Common myeloid progenitor, CD34-positive (primary cell): ENCODE data around the gene TEX11.

Experiments used
- CTCF ChIA-PET: fragments of 350-600 bp; sonication (Branson Sonifier 250); formaldehyde crosslinking; loops from one replicate; lab custom pipeline; 2021; ENCODE audit warnings: antibody characterized with exemption; lab: Charles Lee
- POLR2A ChIA-PET: fragments of 350-600 bp; sonication (Branson Sonifier 250); formaldehyde crosslinking; loops from one replicate; lab custom pipeline; 2021; ENCODE audit warnings: antibody characterized with exemption; lab: Charles Lee
- DNase-seq, 3 donors: peaks; one replicate each; pipeline versions ENCODE4 v3.0.0 to v3.0.0-alpha.2; 2013
- H3K27ac ChIP-seq, 2 experiments: 1 replicate in 1 of 2; 2 replicates in 1 of 2; pipeline ENCODE4 v1.7.0; 2013; ENCODE audit warnings: inconsistent platforms in 2 of 2, low read length in 2 of 2, mild to moderate bottlenecking in 2 of 2, low read depth in 1 of 2, moderate library complexity in 1 of 2; ENCODE audit not compliant: severe bottlenecking in 2 of 2, insufficient read depth in 1 of 2, poor library complexity in 1 of 2
- H3K27me3 ChIP-seq, 5 experiments: replicated peaks in 2 of 5; 1 replicate in 3 of 5; 2 replicates in 2 of 5; pipeline versions ENCODE4 v1.6.1 to v1.7.0; 2013; ENCODE audit warnings: low read length in 4 of 5, mild to moderate bottlenecking in 2 of 5, moderate library complexity in 2 of 5, inconsistent platforms in 1 of 5; ENCODE audit not compliant: insufficient read depth in 5 of 5, control insufficient read depth in 4 of 5
- H3K36me3 ChIP-seq, 4 experiments: 1 replicate in 2 of 4; 2 replicates in 2 of 4; pipeline versions ENCODE4 v1.6.1 to v1.7.0; 2013; ENCODE audit warnings: low read length in 3 of 4, control low read depth in 1 of 4, mild to moderate bottlenecking in 1 of 4; ENCODE audit not compliant: control insufficient read depth in 4 of 4, insufficient read depth in 4 of 4
- H3K4me1 ChIP-seq, 4 experiments: 1 replicate in 3 of 4; 2 replicates in 1 of 4; pipeline versions ENCODE4 v1.6.1 to v1.7.1; 2013; ENCODE audit warnings: low read length in 3 of 4, mild to moderate bottlenecking in 3 of 4, control low read depth in 1 of 4, inconsistent platforms in 1 of 4, moderate library complexity in 1 of 4; ENCODE audit not compliant: control insufficient read depth in 4 of 4, insufficient read depth in 4 of 4; ENCODE audit errors: control extremely low read depth in 1 of 4
- H3K4me3 ChIP-seq, 7 experiments: 1 replicate in 4 of 7; 2 replicates in 3 of 7; pipeline versions ENCODE4 v1.5.1 to v1.7.0; 2013; ENCODE audit warnings: mild to moderate bottlenecking in 7 of 7, low read length in 6 of 7, moderate library complexity in 6 of 7, inconsistent platforms in 2 of 7, low read depth in 2 of 7, control low read depth in 1 of 7; ENCODE audit not compliant: insufficient read depth in 4 of 7, control insufficient read depth in 1 of 7; ENCODE audit errors: extremely low read depth in 1 of 7
- H3K9me3 ChIP-seq, 5 experiments: 1 replicate in 4 of 5; 2 replicates in 1 of 5; pipeline versions ENCODE4 v1.6.1 to v1.7.1; 2013; ENCODE audit warnings: low read length in 4 of 5, mild to moderate bottlenecking in 2 of 5, inconsistent platforms in 1 of 5, low read depth in 1 of 5, moderate library complexity in 1 of 5; ENCODE audit not compliant: control insufficient read depth in 4 of 5, insufficient read depth in 2 of 5; ENCODE audit errors: control extremely low read depth in 1 of 5
- WGBS: methylation state at CpG from one replicate; pipeline ENCODE4 v1.1.5; 2013; ENCODE audit not compliant: insufficient coverage; 5-methylcytosine and 5-hydroxymethylcytosine counted together

Gene TEX11

GRCh38 chrX:70488856-70489255 lies 419.7 kb downstream of the TEX11 start:
- Histone ChIP-seq H3K27ac (no peak overlapping the region), H3K27me3 (no peaks in the 10 kb centered on the region), H3K36me3 (peaks cover 0 to 14% (median 0%) of the 10 kb centered on the region in 4 experiments), H3K4me3 (no peak overlapping the region), H3K9me3 (no peaks in the 10 kb centered on the region), H3K4me1 (no peaks in the 10 kb centered on the region)
- POLR2A ChIA-PET = no interaction called here
- CTCF ChIA-PET = no interaction called here
- no peak for DNase-seq
- 67% methylated on average over 1 of the region's 2 CpGs for WGBS

GRCh38 chrX:70485466-70485865 lies 423.0 kb downstream of the TEX11 start:
- WGBS = 88% methylated on average over 6 of the region's 7 CpGs
- H3K4me3 ChIP-seq = no peak overlapping the region
- POLR2A ChIA-PET = no interaction called here
- H3K36me3 ChIP-seq = peaks cover 0 to 3% (median 0%) of the 10 kb centered on the region in 4 experiments
- no peaks in the 10 kb centered on the region for H3K4me1 ChIP-seq
- no peaks in the 10 kb centered on the region for H3K9me3 ChIP-seq
- no peaks in the 10 kb centered on the region for H3K27me3 ChIP-seq
- no peak overlapping the region for H3K27ac ChIP-seq
- CTCF ChIA-PET = no interaction called here
- no peak for DNase-seq

- POLR2A ChIA-PET = no interaction called here
- Histone ChIP-seq H3K27ac (no peak overlapping the region), H3K4me3 (no peak overlapping the region), H3K36me3 (peaks cover 0 to 4% (median 0%) of the 10 kb centered on the region in 4 experiments), H3K9me3 (no peaks in the 10 kb centered on the region), H3K27me3 (peaks cover 0 to 7% (median 0%) of the 10 kb centered on the region in 5 experiments), H3K4me1 (peaks cover 0 to 11% (median 2%) of the 10 kb centered on the region in 4 experiments)
- WGBS = no CpG with 5 or more reads among the region's 2 CpGs
- no peak for DNase-seq
- CTCF ChIA-PET = interaction anchor here (1.2 kb wide), 1 partner anchor 27 kb away, joined by 3 read pairs; no protein-coding TSS in a partner anchor
These were observed 426.2 kb downstream of the TEX11 start for GRCh38 chrX:70482300-70482699.

GRCh38 chrX:70481471-70482270 lies 426.8 kb downstream of the TEX11 start:
- Histone ChIP-seq H3K27ac (no peak overlapping the region), H3K9me3 (no peaks in the 10 kb centered on the region), H3K27me3 (peaks cover 0 to 10% (median 0%) of the 10 kb centered on the region in 5 experiments), H3K4me3 (no peak overlapping the region), H3K4me1 (peaks cover 0 to 17% (median 6%) of the 10 kb centered on the region in 4 experiments), H3K36me3 (peaks cover 0 to 1% (median 0%) of the 10 kb centered on the region in 4 experiments)
- ChIA-PET CTCF (interaction anchor here (0.8 to 1.2 kb wide), 2 partner anchors 21 to 27 kb away, joined by 3 read pairs; no protein-coding TSS in a partner anchor), POLR2A (no interaction called here)
- 91% methylated on average over 7 of the region's 8 CpGs for WGBS
- no peak for DNase-seq

- 80% methylated on average over 7 of the region's 9 CpGs for WGBS
These were observed 427.9 kb downstream of the TEX11 start for GRCh38 chrX:70480660-70481018.

GRCh38 chrX:70479922-70480659 lies 428.4 kb downstream of the TEX11 start:
- DNase-seq = no peak
- POLR2A ChIA-PET = no interaction called here
- no peak overlapping the region for H3K4me3 ChIP-seq
- WGBS = 88% methylated on average over 3 of the region's 6 CpGs
- H3K9me3 ChIP-seq = no peaks in the 10 kb centered on the region
- peaks cover 0 to 25% (median 8%) of the 10 kb centered on the region in 4 experiments for H3K4me1 ChIP-seq
- peaks cover 0 to 1% (median 0%) of the 10 kb centered on the region in 4 experiments for H3K36me3 ChIP-seq
- H3K27me3 ChIP-seq = peaks cover 0 to 10% (median 0%) of the 10 kb centered on the region in 5 experiments
- no peak overlapping the region for H3K27ac ChIP-seq
- CTCF ChIA-PET = no interaction called here

More at GRCh38 chrX:70480660-70481018, 427.9 kb downstream of the TEX11 start:
- Histone ChIP-seq H3K9me3 (no peaks in the 10 kb centered on the region), H3K36me3 (peaks cover 0 to 1% (median 0%) of the 10 kb centered on the region in 4 experiments), H3K4me3 (no peak overlapping the region), H3K27me3 (peaks cover 0 to 10% (median 0%) of the 10 kb centered on the region in 5 experiments), H3K27ac (no peak overlapping the region), H3K4me1 (peaks cover 0 to 25% (median 8%) of the 10 kb centered on the region in 4 experiments)
- no peak for DNase-seq
- ChIA-PET POLR2A (no interaction called here), CTCF (interaction anchor here (0.8 kb wide), 1 partner anchor 20 kb away, joined by 3 read pairs; no protein-coding TSS in a partner anchor)
